Activated CD4-positive, alpha-beta T cell treated with anti-CD3 and anti-CD28 coated beads, Interleukin-2, amount 50 U/mL, for 48 hours (primary cell): ENCODE data around the gene CFAP65.

Experiments
- DNase-seq, 2 experiments: peaks; one replicate each; pipeline ENCODE4 v3.0.0-alpha.2; 2020

The CFAP65 gene

GRCh38 chr2:218961651-218962570 is 79.4 kb downstream of the CFAP65 start:
- DNase-seq: peak in 1 of 2 experiments; percentile 32

- DNase-seq: no peak
These were observed 80.1 kb downstream of the CFAP65 start for GRCh38 chr2:218961229-218961628.

- peak in 1 of 2 experiments; percentile 12 for DNase-seq
These were observed 80.8 kb downstream of the CFAP65 start for GRCh38 chr2:218960309-218961165.

DNA sequence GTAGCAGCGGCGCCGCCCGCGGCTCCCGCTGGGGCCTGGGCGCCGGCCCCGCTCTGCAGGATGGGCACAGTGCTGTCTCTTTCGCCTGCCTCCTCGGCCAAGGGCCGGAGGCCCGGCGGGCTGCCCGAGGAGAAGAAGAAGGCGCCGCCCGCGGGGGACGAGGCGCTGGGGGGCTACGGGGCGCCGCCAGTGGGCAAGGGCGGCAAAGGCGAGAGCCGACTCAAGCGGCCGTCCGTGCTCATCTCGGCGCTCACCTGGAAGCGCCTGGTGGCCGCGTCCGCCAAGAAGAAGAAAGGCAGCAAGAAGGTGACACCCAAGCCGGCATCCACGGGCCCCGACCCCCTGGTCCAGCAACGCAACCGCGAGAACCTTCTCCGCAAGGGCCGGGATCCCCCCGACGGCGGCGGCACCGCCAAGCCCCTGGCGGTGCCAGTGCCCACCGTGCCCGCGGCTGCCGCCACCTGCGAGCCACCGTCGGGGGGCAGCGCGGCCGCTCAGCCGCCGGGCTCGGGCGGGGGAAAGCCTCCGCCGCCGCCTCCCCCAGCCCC is 81.5 kb downstream of the CFAP65 start:
- no peak for DNase-seq

DNA sequence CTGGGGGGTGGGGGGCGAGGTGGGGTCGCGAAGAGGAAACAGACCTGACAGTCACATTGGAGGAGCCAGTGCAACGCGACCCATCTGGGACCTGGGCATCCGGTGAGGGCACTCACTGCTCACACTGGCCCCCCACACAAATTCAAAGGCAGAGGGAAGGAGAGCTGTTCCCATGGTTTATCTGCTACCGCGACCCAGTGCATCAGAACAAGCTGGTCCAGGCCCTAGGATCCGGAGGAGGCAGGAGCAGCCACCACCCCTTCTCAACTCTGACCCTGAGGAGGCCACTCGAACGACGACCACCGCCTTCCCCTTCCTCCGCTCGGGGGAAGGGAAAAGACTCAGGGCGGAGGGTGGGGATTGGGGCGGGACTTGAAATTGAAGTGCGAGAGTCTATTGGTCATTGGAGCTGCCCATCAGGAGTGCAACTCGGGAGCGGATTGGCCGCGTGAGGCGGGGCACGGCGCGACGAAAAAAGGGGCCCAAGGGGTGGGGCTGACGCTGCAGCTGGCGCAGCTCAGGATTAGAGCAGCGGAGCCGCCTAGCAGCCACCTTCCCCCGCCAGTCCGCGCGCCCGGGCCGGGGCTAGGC is 82.1 kb downstream of the CFAP65 start, which contains the start of gene CDK5R2:
Gene CDK5R2 (plus strand): TSS at position 526 of the 591 bp plus-strand sequence. CDS start 155 bp downstream, outside the sequence.
- DNase-seq: peak; percentile 81 to 87

DNA sequence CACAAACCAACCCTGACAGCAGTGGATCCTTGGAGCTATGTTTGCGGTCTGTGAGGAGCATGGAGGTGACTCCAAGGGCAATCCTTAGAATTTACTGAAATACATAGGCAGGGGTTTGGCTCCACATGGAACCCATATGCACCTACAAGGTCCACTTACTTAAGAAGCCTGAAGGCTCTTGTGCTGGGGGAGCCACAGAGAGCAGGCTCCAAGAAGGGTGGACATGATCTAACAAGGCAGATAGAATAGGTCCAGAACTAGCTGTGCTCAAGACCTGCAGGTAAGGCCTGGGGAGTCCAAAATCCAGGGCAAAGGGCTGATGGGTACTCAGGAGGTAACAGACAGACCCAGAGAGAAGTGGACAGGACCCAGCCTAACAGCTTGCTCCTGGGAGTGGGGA is 83.0 kb downstream of the CFAP65 start:
- no peak for DNase-seq

GRCh38 chr2:218957671-218958070 is 83.6 kb downstream of the CFAP65 start:
- no peak for DNase-seq

GRCh38 chr2:218956039-218956438 is 85.3 kb downstream of the CFAP65 start:
- DNase-seq: no peak

DNA sequence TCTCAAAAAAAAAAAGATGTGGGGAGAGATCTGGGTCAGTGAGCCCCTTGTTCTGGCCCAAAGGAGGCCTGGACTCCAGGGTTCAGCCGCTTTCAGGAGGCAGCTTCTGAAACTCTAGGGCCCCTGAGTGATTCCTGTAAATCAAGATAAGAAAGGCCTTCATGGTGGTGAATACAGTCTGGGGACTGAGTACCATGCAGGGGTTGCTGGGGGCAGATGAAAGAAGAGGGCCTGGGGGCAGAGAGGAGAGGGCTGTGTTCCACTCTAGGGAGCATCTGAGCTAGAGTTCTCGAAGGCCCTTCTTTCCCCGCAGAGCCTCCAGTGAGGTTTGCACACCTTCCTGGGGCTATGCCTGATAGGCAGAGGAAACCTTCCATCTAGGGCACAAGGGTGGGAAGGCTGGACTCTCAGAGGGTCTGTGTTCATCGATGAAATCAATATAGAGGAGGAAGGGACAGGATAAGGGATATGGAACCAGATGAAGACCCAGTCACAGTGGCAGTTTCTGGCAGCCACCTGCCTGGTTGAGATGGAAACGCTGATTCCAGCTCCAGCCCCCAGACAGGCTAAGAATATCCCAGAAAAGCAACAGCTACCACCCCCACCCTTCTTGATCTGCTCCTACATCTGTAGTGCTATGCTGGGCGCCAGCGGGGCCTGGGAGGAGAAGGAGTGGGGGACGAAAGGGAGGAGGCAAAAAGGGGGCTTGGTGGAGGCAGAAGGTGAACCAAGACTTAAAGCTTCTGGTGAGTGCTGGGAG is 86.6 kb downstream of the CFAP65 start:
- DNase-seq: no peak

DNA sequence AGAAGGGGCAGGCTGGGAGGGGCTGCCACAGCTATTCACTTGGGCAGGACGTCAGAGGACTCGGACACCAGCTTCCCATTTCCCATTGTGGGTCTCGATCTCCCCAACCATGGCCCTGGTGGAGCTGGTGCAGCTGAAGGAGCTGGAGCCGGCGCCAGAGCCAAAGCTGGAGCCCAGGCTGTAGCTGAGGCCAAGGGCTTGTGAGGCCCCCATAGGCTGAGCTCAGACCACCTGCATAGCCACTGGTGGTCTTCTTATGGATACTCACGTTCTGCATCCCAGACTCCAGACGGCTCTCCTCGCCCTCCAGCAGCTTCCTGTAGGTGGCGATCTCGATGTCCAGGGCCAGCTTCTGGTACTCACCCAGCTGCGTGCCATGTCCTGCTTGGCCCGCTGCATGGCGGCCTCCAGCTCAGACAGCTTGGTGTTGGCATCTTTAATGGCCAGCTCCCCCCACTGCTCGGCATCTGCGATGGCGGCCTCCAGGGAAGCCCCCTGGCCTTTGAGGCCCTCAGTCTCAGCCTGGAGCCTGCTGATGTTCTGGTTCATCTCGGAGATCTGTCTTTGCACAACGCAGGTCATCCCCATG is 87.9 kb downstream of the CFAP65 start:
- DNase-seq: no peak
